ENCODE measurements around the gene IDH2.
"Not testable (repeated sequence)": the region's sequence is repeated elsewhere in the genome, so short reads cannot be mapped to it uniquely, and the experiment has no call there.

The IDH2 gene

DNA sequence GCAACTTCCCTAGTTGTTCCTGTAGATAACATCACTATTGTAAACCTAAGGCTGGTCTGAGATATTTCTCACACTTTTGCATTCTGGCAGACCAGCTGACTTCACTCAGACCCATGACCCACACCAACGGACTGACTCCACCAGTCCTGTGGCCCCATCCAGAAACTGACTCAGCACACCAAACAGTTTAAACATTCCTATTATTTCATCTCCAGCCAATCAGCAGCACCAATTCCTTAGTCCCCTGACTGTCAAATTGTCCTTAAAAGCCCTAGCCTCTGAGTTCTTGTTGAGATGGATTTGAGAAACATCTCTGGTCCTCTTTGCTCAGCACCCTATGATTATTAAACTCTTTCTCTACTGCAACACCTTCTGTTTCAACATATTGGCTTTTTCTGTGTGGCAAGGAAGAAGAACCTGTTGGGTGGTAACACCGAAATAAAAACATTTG, 12.2 kb upstream of the IDH2 start:
- no peak for DNase-seq (ENCODE audit: low read depth in 2 of 2)

DNA sequence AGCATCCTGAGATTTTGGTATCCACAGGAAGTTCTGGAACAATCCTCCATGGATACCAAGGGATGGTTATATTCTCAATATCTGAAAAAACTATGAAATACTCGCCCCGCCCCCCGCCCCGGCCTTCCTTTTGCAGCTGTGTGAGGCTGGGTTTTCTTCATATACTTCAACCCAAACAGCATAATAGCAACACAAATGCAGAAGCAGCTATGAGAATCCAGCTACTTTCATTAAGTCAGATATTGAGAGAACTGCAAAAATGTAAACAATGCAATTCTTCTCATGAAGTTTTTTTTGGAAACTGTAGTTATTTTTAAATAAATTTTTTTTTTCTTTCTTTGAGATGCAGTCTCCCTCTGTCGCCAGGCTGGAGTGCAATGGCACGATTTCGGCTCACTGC, 10.9 kb upstream of the IDH2 start:
- no peak for DNase-seq (ENCODE audit: low read depth in 2 of 2)

DNA sequence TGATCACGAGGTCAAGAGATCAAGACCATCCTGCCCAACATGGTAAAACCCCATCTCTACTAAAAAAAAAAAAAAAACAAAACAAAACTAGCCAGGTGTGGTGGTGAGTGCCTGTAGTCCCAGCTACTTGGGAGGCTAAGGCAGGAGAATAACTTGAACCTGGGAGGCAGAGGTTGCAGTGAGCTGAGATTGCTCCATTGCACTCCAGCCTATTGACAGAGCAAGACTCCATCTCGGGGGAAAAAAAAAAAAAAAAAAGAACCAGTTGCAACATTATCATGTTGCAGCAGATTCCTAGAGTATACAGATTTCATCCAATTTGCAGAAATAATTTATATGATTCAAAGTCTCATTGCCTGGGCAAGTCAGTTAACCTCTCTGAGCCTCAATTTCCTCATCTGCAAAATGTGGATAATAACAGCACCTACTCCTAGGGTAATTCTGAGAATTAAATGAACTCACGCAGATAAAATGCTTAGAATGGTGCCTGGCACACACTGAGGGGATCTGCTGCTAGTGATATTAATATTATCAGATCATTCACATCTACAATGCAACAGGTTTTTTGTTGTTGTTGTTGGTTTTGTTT, 7.0 kb upstream of the IDH2 start:
- DNase-seq (ENCODE audit: low read depth in 2 of 2) = not testable (repeated sequence)

DNA sequence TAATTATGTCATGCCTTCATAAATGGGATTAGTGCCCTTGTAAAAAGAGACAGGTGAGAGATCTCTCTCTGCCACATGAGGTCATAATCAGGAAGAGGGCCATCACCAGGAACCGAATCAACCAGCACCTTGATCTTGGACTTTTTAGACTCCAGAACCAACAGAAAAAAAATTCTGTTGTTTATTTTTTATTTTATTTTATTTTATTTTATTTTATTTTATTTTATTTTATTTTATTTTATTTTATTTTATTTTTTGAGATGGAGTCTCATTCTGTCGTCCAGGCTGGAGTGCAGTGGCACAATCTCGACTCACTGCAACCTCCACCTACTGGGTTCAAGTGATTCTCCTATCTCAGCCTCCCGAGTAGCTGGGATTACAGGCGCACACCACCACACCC, 5.8 kb upstream of the IDH2 start:
- not testable (repeated sequence) for DNase-seq (ENCODE audit: low read depth in 2 of 2)

DNA sequence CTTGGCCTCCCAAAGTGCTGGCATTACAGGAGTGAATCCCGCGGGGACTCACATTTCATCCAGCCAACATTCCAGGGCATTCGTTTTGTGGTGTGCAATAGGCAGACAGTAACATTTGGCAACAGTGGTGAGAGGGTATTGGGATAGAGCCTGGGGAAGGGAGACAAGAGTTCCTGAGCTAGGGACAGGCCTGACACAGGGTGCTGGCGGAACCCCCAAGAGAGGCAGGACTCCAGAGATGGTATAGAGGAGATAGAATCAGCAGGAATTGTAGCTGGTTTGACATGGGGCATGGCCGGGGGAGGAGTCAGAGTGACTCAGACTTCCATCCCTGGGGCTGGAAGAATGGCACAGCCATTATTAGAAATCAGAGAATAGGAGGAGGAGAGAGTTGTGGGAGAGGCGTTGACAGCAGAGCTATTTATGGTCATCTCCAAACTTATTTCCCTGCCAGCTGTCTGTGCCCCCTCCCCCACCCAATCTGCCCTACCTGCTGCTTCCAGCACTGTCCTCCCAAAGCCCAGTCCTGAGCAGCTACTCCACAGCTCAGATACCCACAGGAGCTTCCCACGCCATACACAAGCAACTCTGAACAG, 4.4 kb upstream of the IDH2 start:
- no peak for DNase-seq (ENCODE audit: low read depth in 2 of 2)

DNA sequence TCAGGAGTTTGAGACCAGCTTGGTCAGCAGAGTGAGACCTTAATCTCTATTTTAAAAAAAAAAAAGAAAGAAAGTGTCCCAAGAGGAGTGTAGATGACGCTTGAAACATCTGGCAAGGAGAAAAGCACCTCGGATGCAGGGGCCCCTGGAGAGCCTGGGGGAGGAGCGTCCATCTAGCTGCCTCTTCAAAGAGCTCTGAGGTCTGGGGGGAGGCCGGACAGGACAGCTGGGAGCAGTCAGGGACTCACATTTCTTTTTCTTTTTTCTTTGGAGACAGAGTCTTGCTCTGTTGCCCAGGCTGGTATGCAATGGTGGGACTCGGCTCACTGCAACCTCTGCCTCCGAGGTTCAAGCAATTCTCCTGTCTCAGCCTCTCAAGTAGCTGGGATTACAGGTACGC, 3.3 kb upstream of the IDH2 start:
- no peak for DNase-seq (ENCODE audit: low read depth in 2 of 2)

DNA sequence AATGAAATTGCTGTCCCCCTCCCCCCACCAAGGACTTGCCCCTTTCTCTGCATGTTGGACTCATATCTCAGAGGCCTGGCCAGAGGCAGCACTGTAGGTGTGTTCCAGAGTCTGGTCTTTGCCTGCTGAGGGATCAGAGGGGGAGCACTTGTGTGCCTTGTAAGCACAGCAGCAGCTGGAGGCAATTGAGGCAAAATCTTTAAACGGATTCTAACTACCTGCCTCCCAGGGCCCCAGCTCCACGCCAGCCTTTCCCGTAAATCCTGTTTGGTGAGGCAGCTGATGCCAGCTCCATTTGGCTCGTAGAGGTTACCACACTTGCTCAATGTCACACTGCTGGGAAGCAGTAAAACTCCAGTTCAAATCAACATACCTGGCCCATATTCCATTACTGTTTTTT, 2.3 kb upstream of the IDH2 start:
- no peak for DNase-seq (ENCODE audit: low read depth in 2 of 2)

DNA sequence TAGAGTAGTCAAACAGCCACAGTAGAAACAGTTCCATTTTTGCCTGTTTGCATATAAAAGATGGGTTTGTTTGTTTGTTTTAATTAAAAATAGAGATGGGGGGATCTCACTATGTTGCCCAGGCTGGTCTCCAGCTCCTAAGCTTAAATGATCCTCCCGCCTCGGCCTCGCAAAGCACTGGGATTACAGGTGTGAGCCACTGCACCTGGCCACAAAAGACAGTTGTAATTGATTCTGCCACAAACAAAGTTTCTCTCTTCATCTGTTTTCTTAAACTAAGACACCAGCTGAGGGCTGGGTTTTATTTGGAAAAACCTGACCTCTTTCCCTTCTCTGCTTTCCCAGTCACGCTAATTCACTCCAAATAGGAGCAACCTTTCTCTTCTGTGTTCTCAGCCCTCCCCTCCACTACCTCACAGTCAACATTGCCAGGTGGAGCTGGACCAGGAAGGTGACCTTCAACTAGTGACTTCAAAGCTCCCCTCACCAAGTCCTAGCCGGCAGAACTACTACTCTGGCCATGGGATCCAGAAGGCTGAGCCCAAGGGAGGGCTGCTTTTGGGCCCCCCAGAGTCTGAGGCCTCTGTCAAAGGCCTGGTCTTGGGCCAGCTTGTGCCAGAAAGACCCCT, 1.5 kb upstream of the IDH2 start:
- no peak for DNase-seq (ENCODE audit: low read depth in 2 of 2)

DNA sequence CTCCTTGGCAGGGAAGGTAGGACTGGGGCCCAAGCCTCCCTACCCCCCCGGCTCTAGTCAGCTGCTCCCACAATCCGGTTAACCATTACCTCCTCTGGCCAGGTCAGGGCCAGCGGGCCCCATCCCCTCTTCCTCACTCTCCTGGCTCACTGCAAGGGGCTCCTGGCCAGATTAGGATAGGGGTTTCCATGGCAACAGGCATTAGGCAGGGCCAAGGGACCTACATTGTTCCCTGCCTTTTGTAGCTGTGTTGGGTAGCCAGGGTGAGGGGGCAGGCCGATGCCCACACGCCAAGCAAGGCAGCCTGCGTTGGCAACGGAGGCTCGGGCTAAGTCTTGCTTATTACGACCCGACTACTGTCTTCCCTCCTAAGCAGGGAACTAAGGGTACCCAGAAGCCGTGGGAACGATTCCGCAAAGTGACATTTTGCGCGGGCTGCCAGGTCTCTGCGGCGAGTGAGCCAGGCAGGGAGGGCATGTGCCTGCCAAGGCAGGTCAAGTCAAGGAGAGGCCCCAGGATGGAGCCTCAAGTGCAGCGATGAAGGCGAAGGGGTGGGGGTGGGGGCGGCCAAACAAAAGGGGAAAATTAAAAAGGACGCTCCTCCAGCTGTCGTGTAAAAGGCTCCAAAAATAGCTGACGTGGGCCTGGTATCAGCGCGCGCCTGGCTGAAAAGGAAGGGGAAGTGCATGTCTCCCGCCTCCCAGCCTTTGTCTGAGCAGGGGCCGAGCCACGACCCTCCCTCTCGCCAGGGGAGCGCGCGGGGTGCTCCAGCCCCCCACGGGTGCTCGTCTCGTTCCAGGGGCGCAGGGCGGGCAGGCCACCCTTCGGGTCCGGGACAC, 919 bp downstream of the IDH2 start:
- DNase-seq (ENCODE audit: low read depth in 2 of 2) = no peak

DNA sequence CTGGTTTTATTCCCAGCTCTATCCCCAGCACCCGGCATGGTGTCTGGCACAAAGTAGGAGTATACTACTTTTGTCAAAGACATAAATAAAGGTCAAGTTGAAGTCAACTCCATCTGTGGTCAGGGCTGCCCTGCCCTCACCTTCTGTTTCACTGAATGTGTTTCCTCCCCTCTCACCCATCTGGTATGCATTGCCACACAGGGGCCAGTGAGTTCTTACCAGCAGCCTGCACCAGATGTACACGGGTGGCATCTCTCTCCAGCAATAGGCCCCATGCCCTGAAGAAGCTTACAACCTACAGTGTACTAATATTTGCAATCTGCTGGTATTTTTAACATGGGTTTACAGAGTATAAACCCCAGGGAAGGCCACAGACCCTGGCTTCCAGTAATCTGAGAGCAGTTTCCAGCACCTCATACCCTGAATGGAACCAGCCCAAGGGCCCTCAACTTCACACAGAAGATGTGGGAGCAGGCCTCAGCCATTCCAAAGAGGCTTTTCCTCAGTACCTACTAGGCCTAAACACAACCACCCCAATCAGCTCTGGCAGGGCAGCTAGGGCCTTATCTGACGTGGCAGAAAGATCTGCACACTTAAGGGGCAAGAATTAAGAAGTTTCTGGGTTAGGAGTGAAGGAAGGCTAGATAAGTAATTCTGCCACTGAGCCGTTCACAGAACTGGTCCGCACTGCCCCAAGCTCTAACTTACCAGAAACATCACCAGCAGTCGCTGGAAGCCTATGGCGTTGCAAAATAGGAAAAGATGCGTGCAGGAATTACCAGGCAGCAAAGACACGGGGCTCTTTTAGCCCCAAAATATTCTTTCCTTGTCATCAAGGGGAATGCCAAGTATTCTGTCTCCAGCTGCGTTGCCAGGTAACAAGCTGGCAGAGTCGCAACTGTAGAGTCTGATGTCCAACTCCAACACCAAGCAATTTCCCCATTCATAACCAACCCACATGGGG, 2.1 kb downstream of the IDH2 start:
- DNase-seq (ENCODE audit: low read depth in 2 of 2) = no peak

DNA sequence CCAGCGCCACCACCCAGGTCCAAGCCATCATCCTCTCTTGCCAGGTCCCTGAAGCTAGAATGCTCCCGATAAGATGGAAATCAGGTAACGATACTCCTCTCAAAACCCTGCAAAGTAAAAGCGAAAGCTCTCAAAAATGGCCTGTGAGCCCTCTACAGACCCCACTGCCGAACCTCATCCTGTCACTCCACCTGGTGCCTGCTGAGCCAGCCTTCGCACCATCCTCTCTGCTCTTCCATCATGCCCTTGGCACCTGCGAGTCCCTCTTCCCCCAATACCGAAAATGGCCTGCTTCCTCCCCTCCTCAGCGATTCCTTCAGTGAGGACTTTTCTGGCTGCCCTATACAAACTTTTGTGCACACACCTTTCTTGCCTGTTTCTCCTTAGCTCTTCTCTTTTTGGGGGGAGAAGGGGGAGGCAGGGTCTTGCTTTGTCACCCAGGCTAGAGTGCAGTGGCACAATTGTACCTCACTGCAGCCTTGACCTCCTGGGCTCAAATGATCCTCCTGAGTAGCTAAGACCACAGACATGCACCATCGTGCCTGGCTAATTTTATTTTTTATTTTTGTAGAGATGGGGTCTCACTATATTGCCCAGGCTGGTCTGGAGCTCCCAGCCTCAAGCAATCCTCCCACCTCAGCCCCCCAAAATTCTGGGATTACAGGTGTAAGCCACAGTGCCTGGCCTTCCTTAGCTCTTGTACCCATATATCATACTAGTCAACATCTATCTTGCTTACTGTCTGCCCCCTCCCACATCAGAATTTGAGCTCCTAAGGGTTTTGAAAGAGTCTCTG, 3.0 kb downstream of the IDH2 start:
- DNase-seq (ENCODE audit: low read depth in 2 of 2) = peak in 1 of 2 donors; percentile 32

DNA sequence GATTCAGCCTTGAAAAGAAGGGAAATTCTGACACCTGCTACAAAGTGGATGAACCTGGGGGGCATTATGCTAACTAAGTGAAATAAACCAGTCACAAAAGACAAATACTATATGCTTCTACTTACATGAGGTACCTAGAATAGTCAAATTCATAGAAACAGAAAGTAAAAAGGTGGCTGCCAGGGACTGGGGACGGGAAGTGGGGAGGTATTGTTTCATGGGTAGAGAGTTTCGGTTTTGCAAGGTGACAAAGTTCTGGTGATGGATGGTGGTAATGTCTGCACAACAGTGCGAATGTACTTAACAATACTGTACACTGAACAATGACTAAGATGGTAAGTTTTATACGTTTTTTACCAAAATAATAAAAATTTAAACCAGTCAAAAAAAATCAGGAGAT, 4.8 kb downstream of the IDH2 start:
- peak; percentile 48 to 66 for DNase-seq (ENCODE audit: low read depth in 2 of 2)

DNA sequence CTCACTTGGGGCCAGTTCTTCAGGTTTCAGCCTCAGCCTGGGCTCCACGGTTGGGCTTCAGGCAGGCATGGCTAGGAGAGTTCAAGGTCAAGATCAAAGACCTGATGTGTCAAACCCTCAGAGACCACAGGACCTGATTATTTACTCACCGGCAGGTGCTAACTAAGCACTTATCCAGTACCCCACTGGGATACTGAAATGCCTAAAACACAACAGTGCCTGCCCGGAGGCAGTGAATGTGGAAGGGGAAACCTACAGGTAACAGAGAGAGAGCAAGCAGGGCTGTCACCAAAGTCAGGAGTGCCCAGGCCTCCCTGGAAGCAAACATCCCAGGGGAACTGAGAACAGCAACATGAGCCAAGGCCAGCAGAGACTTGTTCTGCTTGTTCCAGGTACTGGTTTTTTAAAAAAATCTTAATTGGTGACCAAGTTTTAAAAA, 6.7 kb downstream of the IDH2 start:
- no peak for DNase-seq (ENCODE audit: low read depth in 2 of 2)

DNA sequence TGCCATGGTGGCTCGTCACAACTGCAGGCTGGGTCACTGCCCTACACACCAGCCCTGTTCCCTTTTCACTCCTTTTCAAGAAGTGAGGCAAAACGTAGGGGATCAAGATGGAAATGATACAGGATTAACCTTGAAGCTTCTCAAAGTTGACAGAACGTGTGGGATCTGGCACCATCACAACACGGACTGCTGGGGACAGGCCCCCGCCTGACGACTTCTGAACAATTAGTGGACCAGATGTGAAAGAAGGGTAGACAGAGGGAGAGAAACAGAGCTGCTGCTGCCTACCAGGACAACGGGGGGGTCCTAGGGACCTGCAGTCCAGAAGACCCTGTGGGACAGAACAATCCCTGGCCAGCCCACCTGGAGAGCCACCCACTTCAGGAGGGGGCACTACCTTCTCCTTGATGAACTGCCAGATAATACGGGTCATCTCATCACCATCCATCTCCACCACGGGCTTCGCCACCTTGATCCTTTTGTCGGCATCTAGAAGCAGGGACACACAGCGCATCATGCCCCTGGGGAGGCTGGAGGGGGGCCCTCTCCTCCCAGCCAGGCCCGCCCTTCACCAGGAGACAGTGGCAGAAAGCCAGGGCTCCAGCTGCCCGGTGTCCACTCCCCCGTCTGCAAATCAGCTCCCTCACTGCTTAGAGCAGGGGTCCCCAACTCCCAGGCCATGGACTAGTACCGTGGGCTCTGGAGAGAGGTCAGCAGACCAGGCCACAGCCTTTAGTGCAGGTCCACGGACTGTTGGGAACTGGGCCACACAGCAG, 10.9 kb downstream of the IDH2 start:
- no peak for DNase-seq (ENCODE audit: low read depth in 2 of 2)

DNA sequence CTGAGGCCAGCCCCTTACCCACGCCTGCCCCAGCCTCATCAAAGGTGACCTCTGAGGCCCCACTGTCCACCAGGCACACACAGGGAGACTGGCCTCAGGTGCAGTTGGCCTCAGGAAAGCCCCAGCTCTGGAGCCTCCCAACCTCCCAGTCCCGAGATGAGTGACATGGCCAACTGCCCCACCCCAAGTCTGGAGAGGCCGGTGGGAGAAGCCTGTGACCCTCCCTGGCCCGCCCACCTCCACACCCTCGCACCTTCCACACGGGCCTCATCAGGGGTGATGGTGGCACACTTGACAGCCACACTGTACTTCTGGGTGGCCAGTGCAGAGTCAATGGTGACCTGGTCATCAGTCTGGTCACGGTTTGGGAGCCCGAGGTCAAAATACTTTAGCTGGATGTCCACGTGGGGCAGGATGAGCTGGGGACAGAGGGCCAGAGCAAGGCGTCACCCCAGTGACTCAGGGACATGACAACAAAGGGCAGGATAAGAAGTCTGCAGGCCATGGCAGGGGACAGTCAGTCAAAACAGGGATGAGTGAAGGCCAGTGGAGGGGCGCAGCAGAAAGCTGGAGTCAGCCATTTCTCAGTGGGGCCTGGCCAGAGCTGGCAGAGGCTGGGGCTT, 11.9 kb downstream of the IDH2 start:
- no peak for DNase-seq (ENCODE audit: low read depth in 2 of 2)

DNA sequence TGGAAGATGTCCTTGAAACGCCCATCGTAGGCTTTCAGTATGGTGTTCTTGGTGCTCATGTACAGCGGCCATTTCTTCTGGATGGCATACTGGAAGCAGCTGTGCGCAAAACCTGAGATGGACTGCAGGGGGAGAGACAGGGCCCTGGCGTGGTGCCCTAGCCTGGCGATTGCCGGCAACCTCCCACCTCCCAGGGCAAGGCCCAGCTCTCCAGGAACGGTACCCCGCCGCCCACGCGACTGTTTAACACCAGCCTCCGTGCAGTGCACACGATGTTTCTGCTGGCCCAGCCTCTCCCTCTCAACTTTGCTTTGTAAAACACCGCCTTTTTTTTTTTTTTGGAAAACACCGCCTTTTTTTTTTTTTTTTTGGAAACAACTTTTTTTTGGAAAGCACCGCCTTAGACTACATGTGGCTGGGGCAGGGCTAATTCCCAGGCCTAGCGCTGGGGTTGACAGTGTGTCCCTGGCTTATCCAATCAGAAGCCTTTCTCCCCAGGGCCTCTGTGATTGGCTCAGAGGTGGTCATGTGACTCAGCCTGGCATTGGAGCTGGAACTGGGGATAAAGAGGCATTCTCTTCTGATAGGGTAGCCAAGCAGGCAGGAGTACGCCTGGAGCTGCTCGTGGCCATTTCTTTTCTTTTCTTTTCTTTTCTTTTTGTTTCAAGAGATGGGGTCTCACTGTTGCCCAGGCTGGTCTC, 14.7 kb downstream of the IDH2 start:
- DNase-seq (ENCODE audit: low read depth in 2 of 2) = no peak

DNA sequence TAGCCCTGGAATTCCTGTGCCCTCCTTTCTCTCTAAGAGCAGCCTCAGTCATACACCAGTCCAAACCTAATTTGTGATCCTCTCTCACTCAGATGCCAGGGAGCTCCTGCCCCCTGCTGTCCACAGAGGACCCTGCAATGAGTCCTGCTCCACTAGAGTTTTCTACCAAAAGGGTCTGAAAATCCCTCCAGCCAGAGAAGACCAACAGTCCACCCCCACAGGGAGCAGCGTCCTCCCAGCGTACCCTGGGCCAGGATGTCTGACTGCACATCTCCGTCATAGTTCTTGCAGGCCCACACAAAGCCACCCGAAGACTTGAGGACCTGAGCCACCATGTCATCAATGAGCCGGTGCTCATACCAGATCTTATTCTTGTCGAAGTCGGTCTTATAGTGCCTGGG, 15.4 kb downstream of the IDH2 start:
- no peak for DNase-seq (ENCODE audit: low read depth in 2 of 2)

DNA sequence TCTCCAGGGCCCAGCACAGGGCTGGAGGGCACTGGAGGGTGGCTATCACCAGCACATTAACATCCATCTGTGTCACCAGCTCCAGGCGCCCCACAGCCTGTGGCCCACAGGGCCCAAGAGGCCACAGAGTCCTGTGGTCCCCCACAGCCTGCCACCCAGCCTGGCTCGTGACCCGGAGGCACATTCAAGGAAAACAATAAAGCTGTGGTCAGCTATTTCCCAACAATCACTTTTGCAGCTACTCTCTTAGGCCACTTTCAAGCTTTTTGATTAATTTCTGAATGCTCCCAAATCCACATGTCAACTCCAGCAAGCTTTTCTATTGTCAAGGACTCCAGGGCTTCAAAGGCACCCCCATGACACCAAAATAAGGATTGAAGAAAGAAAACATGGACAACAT, 16.7 kb downstream of the IDH2 start:
- no peak for DNase-seq (ENCODE audit: low read depth in 2 of 2)

All from stimulated activated CD8-positive, alpha-beta memory T cell treated with anti-CD3 and anti-CD28 coated beads, Interleukin-7, amount 100 ng/mL, for 4 hours (primary cell).